ENCODE measurements around the gene ZNF91.

The ZNF91 gene

DNA sequence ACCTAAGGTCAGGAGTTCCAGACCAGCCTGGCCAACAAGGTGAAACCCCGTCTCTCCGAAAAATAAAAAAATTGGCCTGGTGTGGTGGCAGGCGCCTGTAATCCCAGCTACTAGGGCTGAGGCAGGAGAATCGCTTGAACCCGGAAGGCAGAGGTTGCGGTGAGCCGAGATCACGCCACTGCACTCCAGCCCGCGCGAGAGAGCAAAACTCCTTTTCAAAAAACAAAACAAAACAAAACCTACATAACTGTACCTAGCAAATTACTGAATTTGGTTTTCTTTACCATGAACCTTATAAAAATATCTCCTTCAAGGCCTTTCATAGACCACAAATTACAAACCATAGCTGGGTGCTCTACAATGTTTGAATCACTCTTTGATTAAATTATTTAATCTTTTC, 760 bp downstream of the ZNF91 start:
- H3K27ac ChIP-seq = peak overlapping the region; percentile 89
- TF ChIP-seq, protein P1, sequence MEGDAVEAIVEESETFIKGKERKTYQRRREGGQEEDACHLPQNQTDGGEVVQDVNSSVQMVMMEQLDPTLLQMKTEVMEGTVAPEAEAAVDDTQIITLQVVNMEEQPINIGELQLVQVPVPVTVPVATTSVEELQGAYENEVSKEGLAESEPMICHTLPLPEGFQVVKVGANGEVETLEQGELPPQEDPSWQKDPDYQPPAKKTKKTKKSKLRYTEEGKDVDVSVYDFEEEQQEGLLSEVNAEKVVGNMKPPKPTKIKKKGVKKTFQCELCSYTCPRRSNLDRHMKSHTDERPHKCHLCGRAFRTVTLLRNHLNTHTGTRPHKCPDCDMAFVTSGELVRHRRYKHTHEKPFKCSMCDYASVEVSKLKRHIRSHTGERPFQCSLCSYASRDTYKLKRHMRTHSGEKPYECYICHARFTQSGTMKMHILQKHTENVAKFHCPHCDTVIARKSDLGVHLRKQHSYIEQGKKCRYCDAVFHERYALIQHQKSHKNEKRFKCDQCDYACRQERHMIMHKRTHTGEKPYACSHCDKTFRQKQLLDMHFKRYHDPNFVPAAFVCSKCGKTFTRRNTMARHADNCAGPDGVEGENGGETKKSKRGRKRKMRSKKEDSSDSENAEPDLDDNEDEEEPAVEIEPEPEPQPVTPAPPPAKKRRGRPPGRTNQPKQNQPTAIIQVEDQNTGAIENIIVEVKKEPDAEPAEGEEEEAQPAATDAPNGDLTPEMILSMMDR (conservative IDR thresholded peaks at IDR 0.05) = no peak

DNA sequence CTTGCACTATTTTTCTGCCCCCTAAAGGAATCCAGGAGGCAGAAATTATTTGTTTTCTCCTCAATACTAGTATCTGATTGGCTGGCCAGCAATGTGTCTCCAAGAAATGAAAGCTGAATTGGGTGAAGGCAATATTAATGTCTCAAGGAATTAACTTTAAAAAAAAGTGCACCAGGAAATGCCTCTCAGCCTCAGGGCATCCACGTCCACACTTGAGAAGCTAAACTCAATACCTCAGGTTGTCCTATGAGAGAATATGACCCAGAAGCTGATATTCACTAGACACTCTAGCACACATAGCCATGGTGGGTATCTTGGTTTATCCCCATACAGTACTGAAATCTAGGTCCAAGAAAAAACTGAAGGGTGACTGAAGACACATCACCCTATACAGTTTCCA, 2.1 kb downstream of the ZNF91 start:
- TF ChIP-seq, protein P1 (conservative IDR thresholded peaks at IDR 0.05) = no peak
- H3K27ac ChIP-seq = peak overlapping the region; percentile 89

GRCh38 chr19:23391236-23391635, 4.0 kb downstream of the ZNF91 start:
- H3K27ac ChIP-seq = peak overlapping the region; percentile 89
- TF ChIP-seq, protein P1 (conservative IDR thresholded peaks at IDR 0.05) = no peak

GRCh38 chr19:23385404-23385803, 9.9 kb downstream of the ZNF91 start:
- peak overlapping the region; percentile 25; the same call in 1 of the 2 replicates for H3K27ac ChIP-seq
- TF ChIP-seq, protein P1 (conservative IDR thresholded peaks at IDR 0.05) = no peak

GRCh38 chr19:23384858-23385257, 10.4 kb downstream of the ZNF91 start:
- peak overlapping the region; percentile 13; the same call in 1 of the 2 replicates for H3K27ac ChIP-seq
- TF ChIP-seq, protein P1 (conservative IDR thresholded peaks at IDR 0.05) = no peak

DNA sequence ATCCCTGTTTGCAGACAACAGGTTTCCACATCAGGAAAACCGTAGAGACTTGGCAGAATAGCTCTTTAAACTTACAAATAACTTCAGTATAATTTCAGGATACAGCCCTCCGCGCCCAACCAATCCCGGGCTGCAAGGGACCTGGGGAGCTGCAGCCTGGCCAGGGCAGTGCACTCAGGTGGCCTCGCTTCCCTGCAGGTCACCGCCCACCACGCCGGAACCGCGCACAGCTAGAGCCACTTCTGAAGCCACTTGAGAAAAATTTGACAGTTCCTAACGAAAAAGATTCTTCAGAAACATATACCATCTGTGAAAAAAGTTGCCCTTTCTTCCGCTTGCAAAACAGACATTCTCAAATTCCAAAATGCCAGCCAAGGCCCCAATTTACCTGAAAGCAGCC, 11.1 kb downstream of the ZNF91 start:
- no peak overlapping the region for H3K27ac ChIP-seq
- TF ChIP-seq, protein P1 (conservative IDR thresholded peaks at IDR 0.05) = no peak

DNA sequence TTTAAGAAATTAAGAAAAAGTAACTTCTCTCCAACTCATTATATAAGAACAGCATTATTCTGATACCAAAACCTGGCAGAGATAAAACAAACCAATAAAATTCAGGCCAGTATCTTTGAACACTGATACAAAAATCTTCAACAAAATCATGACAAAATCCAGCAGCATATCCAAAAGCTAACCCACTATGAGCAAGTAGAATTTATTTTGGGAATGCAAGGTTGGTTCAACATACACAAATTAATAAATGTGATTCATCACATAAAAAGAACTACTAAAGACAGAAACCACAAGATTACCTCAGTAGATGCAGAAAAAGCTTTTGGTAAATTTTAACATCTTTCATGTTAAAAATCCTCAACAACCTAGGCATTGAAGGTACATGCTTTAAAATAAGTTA, 12.3 kb downstream of the ZNF91 start:
- no peak overlapping the region for H3K27ac ChIP-seq
- TF ChIP-seq, protein P1 (conservative IDR thresholded peaks at IDR 0.05) = no peak

Data from VCaP (cell line).